SU-DHL-6 (cell line): Measurements from ENCODE around the gene PNMA8A.

Source experiments
- H2AFZ ChIP-seq: fragments of 200-600 bp; sonication (generic); 2 replicates; pipeline ENCODE4 v1.6.1; 2014; ENCODE audit warnings: low read depth, mild to moderate bottlenecking, moderate library complexity, mixed read lengths, antibody characterized with exemption, low read length; ENCODE audit not compliant: severe bottlenecking
- H3F3A ChIP-seq: fragments of 200-600 bp; shearing (Covaris generic); 2 replicates; pipeline ENCODE4 v1.6.0; 2016; ENCODE audit warnings: antibody characterized with exemption, mild to moderate bottlenecking; ENCODE audit not compliant: insufficient read depth
- H3K27ac ChIP-seq: fragments of 200-600 bp; sonication (generic); 2 replicates; pipeline ENCODE4 v1.5.1; 2016; ENCODE audit warnings: low read depth, mild to moderate bottlenecking, low read length, moderate library complexity, mixed read lengths
- H3K27me3 ChIP-seq: fragments of 200-600 bp; sonication (generic), shearing (Covaris generic); 2 replicates; pipeline ENCODE4 v1.6.0; 2014; ENCODE audit warnings: mild to moderate bottlenecking, low read length
- H3K36me3 ChIP-seq: fragments of 200-600 bp; sonication (generic); 2 replicates; pipeline ENCODE4 v1.6.1; 2014; ENCODE audit warnings: mild to moderate bottlenecking, low read length, mixed read lengths
- H3K4me2 ChIP-seq: fragments of 300-600, 200-600 bp; shearing (Covaris generic), sonication (generic); 2 replicates; pipeline ENCODE4 v1.6.0; 2014; ENCODE audit warnings: low read length, low read depth, mild to moderate bottlenecking; ENCODE audit not compliant: poor library complexity, severe bottlenecking
- H3K4me3 ChIP-seq: fragments of 200-600 bp; sonication (generic); 2 replicates; pipeline ENCODE4 v1.5.1; 2014; ENCODE audit warnings: antibody characterized with exemption, low read length, mild to moderate bottlenecking, mixed read lengths; ENCODE audit not compliant: insufficient read depth, poor library complexity, severe bottlenecking
- H3K79me2 ChIP-seq: fragments of 200-600 bp; sonication (generic); 2 replicates; pipeline ENCODE4 v1.6.1; 2014; ENCODE audit warnings: mild to moderate bottlenecking, low read length, moderate library complexity; ENCODE audit not compliant: insufficient read depth
- H3K9ac ChIP-seq: fragments of 200-600 bp; sonication (generic); 2 replicates; pipeline ENCODE4 v1.7.0; 2014; ENCODE audit warnings: mild to moderate bottlenecking, low read length
- H3K9me2 ChIP-seq: fragments of 200-600 bp; sonication (generic); replicated peaks from 2 replicates; pipeline ENCODE4 v1.6.1; 2014; ENCODE audit warnings: low read length; ENCODE audit not compliant: insufficient read depth
- H3K9me3 ChIP-seq: fragments of 200-600 bp; sonication (generic); 2 replicates; pipeline ENCODE4 v1.6.1; 2014; ENCODE audit warnings: low read length, mixed read lengths; ENCODE audit not compliant: insufficient read depth
- H4K20me1 ChIP-seq: fragments of 200-600 bp; sonication (generic); 2 replicates; pipeline ENCODE4 v1.6.1; 2014; ENCODE audit warnings: low read depth, mild to moderate bottlenecking, antibody characterized with exemption, low read length, moderate library complexity, mixed read lengths
- EZH2phosphoT487 ChIP-seq: fragments of 200-600 bp; sonication (generic), shearing (Covaris generic); conservative IDR thresholded peaks from 2 replicates; pipeline ENCODE4 v1.6.1; 2018; ENCODE audit warnings: mild to moderate bottlenecking, antibody characterized with exemption, low read length, moderate library complexity, mixed read lengths
- TF ChIP-seq, protein P1 (sequence below): fragments of 200-600 bp; sonication (generic); IDR thresholded peaks from one replicate; pipeline ENCODE4 v1.5.1; 2017; ENCODE audit warnings: antibody characterized with exemption, mild to moderate bottlenecking, low read length, moderate library complexity; ENCODE audit not compliant: insufficient read depth, poor library complexity, severe bottlenecking

The PNMA8A gene

DNA sequence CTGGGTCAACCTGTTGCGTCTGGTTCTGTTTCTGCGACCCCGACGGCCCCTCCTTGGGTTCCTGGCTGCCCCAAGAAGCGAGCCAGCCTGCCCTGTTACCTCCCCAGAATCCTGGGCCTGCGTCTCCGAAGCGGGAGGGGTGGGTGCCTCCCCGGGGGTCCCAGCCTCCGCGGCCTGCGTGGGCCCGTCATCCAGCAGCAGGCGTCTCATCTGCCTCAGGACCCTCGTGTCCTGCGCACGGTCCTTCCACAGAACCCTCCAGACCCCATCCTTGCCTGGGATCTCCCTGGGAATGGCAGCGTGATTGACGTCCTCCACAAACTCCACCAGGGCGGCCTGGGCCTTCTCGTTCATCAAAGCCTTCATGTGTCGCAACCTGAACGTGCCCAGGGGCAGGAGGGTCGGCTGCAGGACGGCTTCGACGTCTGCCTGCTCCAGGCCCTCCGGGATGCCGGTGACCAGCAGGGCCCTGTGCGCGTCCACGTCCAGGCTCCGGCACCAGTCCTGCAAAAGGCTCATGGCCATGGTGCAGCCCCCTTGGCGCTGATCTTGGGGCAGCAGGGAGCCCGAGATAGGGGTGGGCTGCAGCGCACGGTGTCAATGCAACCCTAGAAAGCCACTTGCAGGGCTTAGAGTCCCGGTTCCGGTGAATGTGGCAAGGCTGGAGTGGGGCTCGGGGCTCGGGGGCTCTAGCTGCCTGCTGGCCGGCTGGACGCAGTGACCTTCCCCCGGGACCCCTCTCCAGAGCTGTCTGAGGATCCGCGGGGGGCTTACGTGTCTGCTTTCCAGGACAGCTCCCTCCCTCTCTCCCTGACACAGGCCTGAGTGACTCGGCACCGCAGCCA lies 23.8 kb upstream of the PNMA8A start:
- TF ChIP-seq, protein P1, sequence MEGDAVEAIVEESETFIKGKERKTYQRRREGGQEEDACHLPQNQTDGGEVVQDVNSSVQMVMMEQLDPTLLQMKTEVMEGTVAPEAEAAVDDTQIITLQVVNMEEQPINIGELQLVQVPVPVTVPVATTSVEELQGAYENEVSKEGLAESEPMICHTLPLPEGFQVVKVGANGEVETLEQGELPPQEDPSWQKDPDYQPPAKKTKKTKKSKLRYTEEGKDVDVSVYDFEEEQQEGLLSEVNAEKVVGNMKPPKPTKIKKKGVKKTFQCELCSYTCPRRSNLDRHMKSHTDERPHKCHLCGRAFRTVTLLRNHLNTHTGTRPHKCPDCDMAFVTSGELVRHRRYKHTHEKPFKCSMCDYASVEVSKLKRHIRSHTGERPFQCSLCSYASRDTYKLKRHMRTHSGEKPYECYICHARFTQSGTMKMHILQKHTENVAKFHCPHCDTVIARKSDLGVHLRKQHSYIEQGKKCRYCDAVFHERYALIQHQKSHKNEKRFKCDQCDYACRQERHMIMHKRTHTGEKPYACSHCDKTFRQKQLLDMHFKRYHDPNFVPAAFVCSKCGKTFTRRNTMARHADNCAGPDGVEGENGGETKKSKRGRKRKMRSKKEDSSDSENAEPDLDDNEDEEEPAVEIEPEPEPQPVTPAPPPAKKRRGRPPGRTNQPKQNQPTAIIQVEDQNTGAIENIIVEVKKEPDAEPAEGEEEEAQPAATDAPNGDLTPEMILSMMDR, result no peak
- TF ChIP-seq EZH2phosphoT487, result no peak
- Histone ChIP-seq H3K79me2 (no peaks in the 10 kb centered on the region), H3K9me2 (no peaks in the 10 kb centered on the region), H3K4me3 (no peak overlapping the region), H3K9me3 (no peaks in the 10 kb centered on the region), H3K9ac (no peak overlapping the region), H3K27ac (no peak overlapping the region), H3K36me3 (no peaks in the 10 kb centered on the region), H3K4me2 (no peak overlapping the region), H3F3A (no peaks in the 10 kb centered on the region), H4K20me1 (no peaks in the 10 kb centered on the region), H2AFZ (no peak overlapping the region), H3K27me3 (no peaks in the 10 kb centered on the region)

DNA sequence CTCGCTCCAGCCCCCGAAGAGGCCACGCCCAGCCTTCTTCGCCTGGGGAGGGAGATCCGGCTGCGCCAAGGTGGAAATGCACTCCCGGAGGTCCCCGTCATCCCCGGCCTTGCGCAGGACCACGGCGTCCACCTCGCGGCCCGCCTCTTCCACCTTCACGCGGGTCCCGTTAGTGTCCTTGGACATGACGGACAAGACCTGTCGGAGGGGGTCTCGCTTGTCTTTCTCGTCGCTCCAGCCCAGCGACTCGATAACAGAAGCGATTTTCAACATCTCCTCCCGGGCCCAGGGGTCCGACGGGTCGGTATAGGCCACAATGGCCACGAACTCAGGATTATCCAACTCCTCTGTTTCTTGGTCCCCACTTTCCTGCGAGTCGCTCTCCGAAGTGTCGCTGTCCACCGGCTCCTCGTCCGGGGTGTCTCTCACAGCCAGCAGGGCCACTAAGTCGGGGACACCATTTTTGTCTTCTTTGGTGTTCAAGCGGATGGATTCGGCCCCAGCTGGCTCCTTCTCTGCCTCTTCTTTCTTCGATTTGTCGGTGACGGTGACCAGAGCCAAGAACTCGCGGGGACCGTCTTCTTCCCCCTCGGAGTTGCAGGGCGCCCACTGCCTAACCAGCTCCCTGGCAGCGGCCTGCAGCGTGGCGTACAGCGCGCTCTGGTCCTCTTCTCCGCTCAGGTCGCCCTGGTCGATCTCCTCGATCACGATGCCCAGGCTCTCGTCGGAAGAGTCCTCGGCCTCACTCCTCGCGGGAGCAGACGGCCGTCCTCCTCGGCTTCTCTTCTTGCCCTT lies 23.0 kb upstream of the PNMA8A start:
- no peaks in the 10 kb centered on the region for H3K27me3 ChIP-seq
- no peaks in the 10 kb centered on the region for H3K79me2 ChIP-seq
- no peak overlapping the region for H3K27ac ChIP-seq
- no peak for TF ChIP-seq EZH2phosphoT487
- TF ChIP-seq, protein P1, result no peak
- H2AFZ ChIP-seq, result no peak overlapping the region
- H4K20me1 ChIP-seq, result no peaks in the 10 kb centered on the region
- H3K4me2 ChIP-seq, result no peak overlapping the region
- no peak overlapping the region for H3K4me3 ChIP-seq
- H3F3A ChIP-seq, result no peaks in the 10 kb centered on the region
- H3K9ac ChIP-seq, result no peak overlapping the region
- H3K9me3 ChIP-seq, result no peaks in the 10 kb centered on the region
- H3K36me3 ChIP-seq, result no peaks in the 10 kb centered on the region
- H3K9me2 ChIP-seq, result no peaks in the 10 kb centered on the region

DNA sequence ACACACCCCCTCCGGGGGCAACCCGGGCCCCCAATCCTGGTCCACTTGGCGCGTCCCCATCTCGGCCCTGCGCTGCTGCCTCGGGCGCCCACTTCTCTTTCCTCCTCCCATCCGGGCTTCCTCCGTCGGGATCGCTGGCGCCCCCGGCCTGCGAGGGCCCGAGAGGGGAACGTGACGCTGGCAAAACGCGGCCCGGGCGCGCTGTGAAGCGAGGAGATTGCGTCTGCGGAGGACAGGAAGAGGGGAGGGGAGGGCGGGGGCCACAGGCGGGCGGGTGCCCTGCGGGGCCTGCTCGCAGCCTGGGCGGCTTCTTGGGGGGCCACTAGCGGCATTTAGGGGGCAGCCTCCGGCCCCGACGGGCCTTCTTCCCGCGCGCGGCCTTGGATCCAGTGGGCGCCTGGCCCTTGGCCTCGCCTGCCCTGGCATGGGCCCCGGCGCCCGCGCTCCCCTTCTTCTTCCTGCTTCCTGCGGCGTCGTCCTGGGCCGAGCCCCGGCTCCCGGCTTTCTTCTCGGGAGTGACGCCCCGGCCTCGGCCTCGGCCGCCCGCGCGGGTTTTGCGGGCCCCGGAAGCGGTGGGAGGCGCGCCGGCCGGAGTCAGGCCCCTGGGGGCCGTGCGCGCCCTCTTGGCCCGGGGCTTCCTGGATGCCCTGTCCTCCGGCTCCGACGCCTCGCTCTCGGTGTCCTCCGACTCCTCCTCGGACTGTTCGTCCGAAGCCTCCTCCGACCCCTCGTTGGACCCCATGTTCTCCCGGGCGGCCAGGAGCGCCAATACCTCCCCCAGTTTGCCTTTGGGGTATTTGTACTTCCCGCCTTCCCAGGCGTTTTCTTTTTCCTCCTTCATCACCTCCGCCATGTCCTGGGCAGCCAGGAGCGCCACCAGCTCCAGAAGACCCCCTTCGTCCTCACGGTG lies 22.1 kb upstream of the PNMA8A start:
- Histone ChIP-seq H3F3A (no peaks in the 10 kb centered on the region), H3K4me3 (no peak overlapping the region), H3K27ac (no peak overlapping the region), H4K20me1 (no peaks in the 10 kb centered on the region), H3K9me3 (no peaks in the 10 kb centered on the region), H3K9me2 (no peaks in the 10 kb centered on the region), H3K27me3 (no peaks in the 10 kb centered on the region), H2AFZ (no peak overlapping the region), H3K36me3 (no peaks in the 10 kb centered on the region), H3K9ac (no peak overlapping the region), H3K79me2 (no peaks in the 10 kb centered on the region), H3K4me2 (peak overlapping the region; percentile 23)
- no peak for TF ChIP-seq EZH2phosphoT487
- TF ChIP-seq, protein P1, result no peak
